Thymus (tissue), 14 donors: ENCODE data around the gene ABCA12. TPM values are rescaled to one million over a fixed set of nuclear protein-coding genes. Genes with fewer than 3 reads are reported as not detected.
A peak's percentile ranks its signal among the peaks of the same experiment; 100 is the strongest.
"Not testable (repeated sequence)": the region's sequence is repeated elsewhere in the genome, so short reads cannot be mapped to it uniquely, and the experiment has no call there.

Experiments used
- DNase-seq, 9 donors: peaks; one replicate each; pipeline ENCODE4 v3.0.0-alpha.2; 2013; ENCODE audit warnings: low spot score in 9 of 9, low read depth in 6 of 9, missing footprints in 1 of 9
- H3K27ac ChIP-seq, 2 donors: one replicate each; pipeline ENCODE4 v1.5.1; 2013; ENCODE audit warnings: control low read depth in 1 of 2, low read depth in 1 of 2, low read length in 1 of 2, mild to moderate bottlenecking in 1 of 2, moderate library complexity in 1 of 2
- H3K27me3 ChIP-seq, 2 donors: one replicate each; pipeline ENCODE4 v1.5.1; 2013; ENCODE audit warnings: low read length in 1 of 2; ENCODE audit not compliant: control insufficient read depth in 2 of 2, insufficient read depth in 1 of 2
- H3K36me3 ChIP-seq, 2 donors: one replicate each; pipeline ENCODE4 v1.5.1; 2013; ENCODE audit warnings: low read length in 1 of 2, mild to moderate bottlenecking in 1 of 2, moderate library complexity in 1 of 2; ENCODE audit not compliant: control insufficient read depth in 2 of 2, insufficient read depth in 2 of 2
- H3K4me1 ChIP-seq, 2 donors: one replicate each; pipeline ENCODE4 v1.5.1; 2013; ENCODE audit warnings: low read length in 2 of 2; ENCODE audit not compliant: control insufficient read depth in 2 of 2, insufficient read depth in 2 of 2
- H3K4me3 ChIP-seq, 2 donors: one replicate each; pipeline ENCODE4 v1.5.1; 2013; ENCODE audit warnings: low read length in 2 of 2, control low read depth in 1 of 2, mild to moderate bottlenecking in 1 of 2
- H3K9me3 ChIP-seq, 2 donors: one replicate each; pipeline ENCODE4 v1.5.1; 2013; ENCODE audit warnings: low read length in 1 of 2, mild to moderate bottlenecking in 1 of 2; ENCODE audit not compliant: control insufficient read depth in 2 of 2, insufficient read depth in 1 of 2
- WGBS: extraction: QIAGEN DNeasy Blood & Tissue Kit; methylation state at CpG from one replicate; pipeline ENCODE4 v1.1.7; 2013; 5-methylcytosine and 5-hydroxymethylcytosine counted together
- long read RNA-seq, 10 donors: transcript quantifications; one replicate each; lab custom pipeline, GENCODE V29; 2026
- polyA plus RNA-seq: library from polyadenylated mRNA; stranded (reverse); fragments of 200-250 nt; gene quantifications from one replicate; pipeline ENCODE4 v1.2.3, GENCODE V29; 2013
- total RNA-seq: library from RNA; stranded (reverse); fragments of 120-200 nt; gene quantifications from one replicate; pipeline ENCODE4 v1.2.4, GENCODE V29; 2013
- donor health status: healthy.

Gene ABCA12
- 0.14 TPM for total RNA-seq
- polyA plus RNA-seq, result 0.18 TPM
- long read RNA-seq, donor 1, result 0 reads
- long read RNA-seq, donor 2, result 0 reads
- long read RNA-seq, donor 3, partial matches to known transcripts, result 8 of 15 reads
- long read RNA-seq, donor 3, other reads (novel, unspliced or antisense), result 7 of 15 reads
- long read RNA-seq, donor 4, partial matches to known transcripts, result 0 of 8 reads
- long read RNA-seq, donor 4, other reads (novel, unspliced or antisense), result 8 of 8 reads
- long read RNA-seq, donor 5, partial matches to known transcripts, result 11 of 46 reads
- long read RNA-seq, donor 5, other reads (novel, unspliced or antisense), result 35 of 46 reads
- long read RNA-seq, donor 6, result 0 reads
- long read RNA-seq, donor 7, result 0 reads
- long read RNA-seq, donor 8, result 0 reads
- long read RNA-seq, donor 9, result 0 reads
- long read RNA-seq, donor 10, partial matches to known transcripts, result 0 of 5 reads
- long read RNA-seq, donor 10, other reads (novel, unspliced or antisense), result 5 of 5 reads

- H3K4me3 ChIP-seq, result no peak within 1 kb of the TSS
- no peaks in the 10 kb centered on the region for H3K27me3 ChIP-seq
- no peaks in the 10 kb centered on the region for H3K4me1 ChIP-seq
- WGBS, result 90% methylated on average over 2 of the region's 2 CpGs
- no peaks in the 10 kb centered on the region for H3K36me3 ChIP-seq
- peak within 1 kb of the TSS in 1 of 2 donors; percentile 24 for H3K27ac ChIP-seq
- H3K9me3 ChIP-seq, result no peaks in the 10 kb centered on the region
- no peak for DNase-seq
Measured at GRCh38 chr2:215138479-215138878, at the start of gene ABCA12. Gene ABCA12 (minus strand): TSS chr2:215138626. CDS start chr2:215138208, 418 bp downstream.

GRCh38 chr2:215188078-215188477 is 49.7 kb upstream of the ABCA12 start:
- Histone ChIP-seq H3K4me1 (no peaks in the 10 kb centered on the region), H3K4me3 (no peak overlapping the region), H3K9me3 (no peaks in the 10 kb centered on the region), H3K27ac (no peak overlapping the region), H3K36me3 (no peaks in the 10 kb centered on the region), H3K27me3 (no peaks in the 10 kb centered on the region)
- DNase-seq, result no peak

- WGBS, result 86% methylated on average over 1 of the region's 1 CpG
- Histone ChIP-seq H3K36me3 (no peaks in the 10 kb centered on the region), H3K9me3 (peaks cover 0 to 13% of the 10 kb centered on the region in 2 donors), H3K4me3 (no peak overlapping the region), H3K27ac (no peak overlapping the region), H3K4me1 (no peaks in the 10 kb centered on the region), H3K27me3 (no peaks in the 10 kb centered on the region)
- no peak for DNase-seq
Measured at GRCh38 chr2:215186021-215186420, 47.6 kb upstream of the ABCA12 start.

- WGBS, result 93% methylated on average over 4 of the region's 4 CpGs
- no peaks in the 10 kb centered on the region for H3K4me1 ChIP-seq
- no peaks in the 10 kb centered on the region for H3K36me3 ChIP-seq
- no peak overlapping the region for H3K27ac ChIP-seq
- H3K4me3 ChIP-seq, result no peak overlapping the region
- DNase-seq, result no peak
- peaks cover 0 to 13% of the 10 kb centered on the region in 2 donors for H3K9me3 ChIP-seq
- H3K27me3 ChIP-seq, result no peaks in the 10 kb centered on the region
Measured at GRCh38 chr2:215178121-215178520, 39.7 kb upstream of the ABCA12 start.

- DNase-seq, result no peak
- no peaks in the 10 kb centered on the region for H3K9me3 ChIP-seq
- no peaks in the 10 kb centered on the region for H3K4me1 ChIP-seq
- 89% methylated on average over 4 of the region's 4 CpGs for WGBS
- no peaks in the 10 kb centered on the region for H3K27me3 ChIP-seq
- H3K27ac ChIP-seq, result no peak overlapping the region
- H3K36me3 ChIP-seq, result no peaks in the 10 kb centered on the region
- H3K4me3 ChIP-seq, result no peak overlapping the region
Measured at GRCh38 chr2:215171796-215172195, 33.4 kb upstream of the ABCA12 start.

- whole genome bisulfite sequencing, result 54% methylated on average over 3 of the region's 3 CpGs
- no peaks in the 10 kb centered on the region for H3K9me3 ChIP-seq
- DNase-seq, result no peak
- H3K4me1 ChIP-seq, result no peaks in the 10 kb centered on the region
- H3K27me3 ChIP-seq, result no peaks in the 10 kb centered on the region
- no peak overlapping the region for H3K27ac ChIP-seq
- H3K36me3 ChIP-seq, result no peaks in the 10 kb centered on the region
- no peak overlapping the region for H3K4me3 ChIP-seq
Measured at GRCh38 chr2:215171151-215171550, 32.7 kb upstream of the ABCA12 start.

- H3K36me3 ChIP-seq, H3K9me3 ChIP-seq, H3K4me1 ChIP-seq, H3K27ac ChIP-seq, H3K27me3 ChIP-seq, DNase-seq, H3K4me3 ChIP-seq: not testable (repeated sequence)
- 94% methylated on average over 2 of the region's 2 CpGs for WGBS
Measured at GRCh38 chr2:215166505-215166904, 28.1 kb upstream of the ABCA12 start.

GRCh38 chr2:215163319-215163718 is 24.9 kb upstream of the ABCA12 start:
- not testable (repeated sequence) for H3K4me1 ChIP-seq, H3K27ac ChIP-seq, H3K4me3 ChIP-seq, H3K27me3 ChIP-seq, DNase-seq, H3K36me3 ChIP-seq
- WGBS, result 98% methylated on average over 31 of the region's 31 CpGs
- peaks cover 0 to 12% of the 10 kb centered on the region in 2 donors for H3K9me3 ChIP-seq

- peaks cover 0 to 12% of the 10 kb centered on the region in 2 donors for H3K9me3 ChIP-seq
- 94% methylated on average over 8 of the region's 8 CpGs for WGBS
- H3K27ac ChIP-seq, result no peak overlapping the region
- no peaks in the 10 kb centered on the region for H3K4me1 ChIP-seq
- H3K4me3 ChIP-seq, result no peak overlapping the region
- DNase-seq, result no peak
- H3K36me3 ChIP-seq, result no peaks in the 10 kb centered on the region
- H3K27me3 ChIP-seq, result no peaks in the 10 kb centered on the region
Measured at GRCh38 chr2:215161301-215161829, 22.9 kb upstream of the ABCA12 start.
